ENCODE measurements around the gene GCNT2.
"Not testable (repeated sequence)": the region's sequence is repeated elsewhere in the genome, so short reads cannot be mapped to it uniquely, and the experiment has no call there.

The GCNT2 gene

DNA sequence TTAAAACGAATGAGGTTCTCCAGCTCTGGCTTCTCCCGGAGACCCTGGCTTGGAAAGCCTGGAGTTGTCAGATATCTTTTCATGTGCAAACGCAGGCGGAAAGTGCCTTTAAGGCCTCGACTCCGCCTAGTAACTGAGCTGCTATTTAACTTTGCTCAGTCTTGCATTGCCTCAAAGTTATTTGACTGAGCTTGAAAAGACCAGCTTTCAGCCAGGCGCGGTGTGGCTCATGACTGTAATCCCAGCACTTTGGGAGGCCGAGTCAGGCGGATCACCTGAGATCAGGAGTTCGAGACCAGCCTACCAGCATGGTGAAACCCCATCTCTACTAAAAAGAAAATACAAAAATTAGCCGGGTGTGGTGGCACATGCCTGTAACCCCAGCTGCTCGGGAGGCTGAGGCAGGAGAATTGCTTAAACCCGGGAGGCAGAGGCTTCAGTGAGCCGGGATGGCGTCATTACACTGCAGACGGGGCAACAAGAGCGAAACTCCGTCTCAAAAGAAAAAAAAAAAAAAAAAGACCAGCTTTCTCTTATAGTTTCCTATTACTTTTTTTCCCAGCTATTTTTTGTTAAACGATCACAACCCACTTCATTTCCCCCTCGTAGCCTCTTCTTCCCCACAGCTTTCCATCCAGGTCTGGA is 1.9 kb downstream of the GCNT2 start:
- Histone ChIP-seq H3K36me3 (ENCODE audit: insufficient read depth, low read length) (no peaks in the 10 kb centered on the region), H3K9me3 (ENCODE audit: low read depth, low read length) (no peaks in the 10 kb centered on the region), H3K4me3 (no peak overlapping the region), H3K27ac (no peak overlapping the region; the same call in 1 of the 2 replicates), H3K9ac (ENCODE audit: insufficient read length) (no peak overlapping the region)
- DNase-seq (ENCODE audit: low read depth, low spot score): no peak
- no peak for TF ChIP-seq FOXP2 (optimal IDR thresholded peaks at IDR 0.05; ENCODE audit: control extremely low read depth, extremely low read length, insufficient read depth)
- no peak for TF ChIP-seq EZH2 (IDR thresholded peaks at IDR 0.05)
- no peak for TF ChIP-seq POLR2AphosphoS5 (IDR thresholded peaks at IDR 0.05; ENCODE audit: borderline replicate concordance, low read depth, low read length)

DNA sequence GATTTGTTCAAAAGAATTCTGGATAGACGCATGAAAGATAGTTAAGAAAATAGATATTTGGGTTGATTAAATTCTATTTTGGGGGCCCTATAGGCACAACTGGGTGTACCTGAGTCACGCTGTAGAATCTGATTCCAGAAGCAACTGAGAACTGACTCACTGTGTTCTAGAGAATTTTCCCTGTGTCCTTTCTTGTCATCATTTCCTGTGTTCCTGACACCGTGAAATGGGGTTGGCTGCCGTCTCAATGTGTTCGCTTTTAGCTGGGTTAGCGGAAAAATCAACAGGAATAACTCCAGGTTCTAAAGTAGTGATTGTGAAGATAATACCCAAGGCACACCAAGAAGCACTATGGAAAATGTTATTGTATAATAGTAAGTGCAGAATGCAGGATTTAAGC is 5.0 kb downstream of the GCNT2 start:
- Histone ChIP-seq H3K9me3 (ENCODE audit: low read depth, low read length) (no peaks in the 10 kb centered on the region), H3K4me3 (no peak overlapping the region), H3K36me3 (ENCODE audit: insufficient read depth, low read length) (no peaks in the 10 kb centered on the region), H3K9ac (ENCODE audit: insufficient read length) (no peak overlapping the region), H3K27ac (no peak overlapping the region)
- TF ChIP-seq FOXP2 (optimal IDR thresholded peaks at IDR 0.05; ENCODE audit: control extremely low read depth, extremely low read length, insufficient read depth): no peak
- no peak for TF ChIP-seq POLR2AphosphoS5 (IDR thresholded peaks at IDR 0.05; ENCODE audit: borderline replicate concordance, low read depth, low read length)
- TF ChIP-seq EZH2 (IDR thresholded peaks at IDR 0.05): no peak
- DNase-seq (ENCODE audit: low read depth, low spot score): no peak

DNA sequence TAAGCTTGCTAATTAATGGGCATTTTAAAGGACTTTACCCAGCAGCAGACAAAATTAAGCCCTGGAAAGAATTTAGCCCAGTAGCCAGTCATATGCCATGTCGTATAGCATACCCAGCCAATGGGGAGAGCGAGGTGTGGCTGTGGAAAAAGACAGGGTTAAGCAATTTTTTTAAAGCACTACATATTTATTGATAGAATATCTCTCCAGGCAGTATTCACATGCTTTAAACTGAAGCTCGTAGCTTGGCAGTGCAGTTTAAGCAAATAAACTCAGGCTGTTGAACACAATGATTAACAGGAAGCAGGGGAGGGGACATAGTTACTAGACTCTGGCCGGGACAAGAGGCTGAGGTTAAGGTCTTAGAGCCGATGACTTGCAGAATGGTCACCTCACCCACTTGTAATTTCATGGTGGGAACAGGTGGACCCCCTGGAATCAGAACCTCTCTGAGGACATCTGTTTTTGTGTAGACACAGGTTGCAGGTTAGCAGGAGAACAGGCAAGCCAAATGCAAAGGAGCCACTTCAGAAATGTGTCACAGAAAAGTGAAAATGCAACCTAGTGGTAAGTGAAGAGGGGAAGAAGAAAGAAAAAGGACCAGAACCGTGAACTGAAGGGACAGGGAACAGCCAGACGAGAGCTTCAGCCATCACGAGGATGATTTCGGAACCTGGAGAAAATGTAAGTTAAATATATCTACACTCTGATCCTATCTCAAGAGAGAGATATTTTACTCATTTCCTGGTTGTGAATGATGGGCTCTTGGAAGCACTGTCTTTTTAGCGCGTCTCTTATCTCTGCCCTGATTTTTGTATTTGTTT is 7.2 kb downstream of the GCNT2 start:
- H3K4me3 ChIP-seq: peak overlapping the region; percentile 54
- H3K9me3 ChIP-seq (ENCODE audit: low read depth, low read length): no peaks in the 10 kb centered on the region
- peak overlapping the region; percentile 37; the same call in 1 of the 2 replicates for H3K27ac ChIP-seq
- no peak overlapping the region for H3K9ac ChIP-seq (ENCODE audit: insufficient read length)
- H3K36me3 ChIP-seq (ENCODE audit: insufficient read depth, low read length): no peaks in the 10 kb centered on the region
- DNase-seq (ENCODE audit: low read depth, low spot score): no peak
- no peak for TF ChIP-seq FOXP2 (optimal IDR thresholded peaks at IDR 0.05; ENCODE audit: control extremely low read depth, extremely low read length, insufficient read depth)
- TF ChIP-seq EZH2 (IDR thresholded peaks at IDR 0.05): no peak
- TF ChIP-seq POLR2AphosphoS5 (IDR thresholded peaks at IDR 0.05; ENCODE audit: borderline replicate concordance, low read depth, low read length): 0 out of 2 replicates have a peak, but pooled peaks have one; percentile 35

DNA sequence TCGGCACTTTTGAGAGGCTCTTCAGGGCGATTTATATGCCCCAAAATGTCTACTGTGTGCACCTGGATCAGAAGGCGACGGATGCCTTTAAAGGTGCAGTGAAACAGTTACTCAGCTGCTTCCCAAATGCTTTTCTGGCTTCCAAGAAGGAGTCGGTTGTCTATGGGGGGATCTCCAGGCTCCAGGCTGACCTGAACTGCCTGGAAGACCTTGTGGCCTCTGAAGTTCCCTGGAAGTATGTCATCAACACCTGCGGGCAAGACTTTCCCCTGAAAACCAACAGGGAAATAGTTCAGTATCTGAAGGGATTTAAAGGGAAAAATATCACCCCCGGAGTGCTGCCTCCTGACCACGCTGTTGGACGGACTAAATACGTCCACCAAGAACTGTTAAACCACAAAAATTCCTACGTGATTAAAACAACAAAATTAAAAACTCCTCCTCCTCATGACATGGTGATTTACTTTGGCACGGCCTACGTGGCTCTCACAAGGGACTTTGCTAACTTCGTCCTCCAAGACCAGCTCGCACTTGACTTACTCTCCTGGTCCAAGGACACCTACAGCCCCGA is 8.2 kb downstream of the GCNT2 start:
- DNase-seq (ENCODE audit: low read depth, low spot score): no peak
- H3K27ac ChIP-seq: no peak overlapping the region
- no peak overlapping the region for H3K9ac ChIP-seq (ENCODE audit: insufficient read length)
- no peak for TF ChIP-seq FOXP2 (optimal IDR thresholded peaks at IDR 0.05; ENCODE audit: control extremely low read depth, extremely low read length, insufficient read depth)
- TF ChIP-seq EZH2 (IDR thresholded peaks at IDR 0.05): no peak
- no peak for TF ChIP-seq POLR2AphosphoS5 (IDR thresholded peaks at IDR 0.05; ENCODE audit: borderline replicate concordance, low read depth, low read length)
- no peak overlapping the region for H3K4me3 ChIP-seq
- H3K9me3 ChIP-seq (ENCODE audit: low read depth, low read length): no peaks in the 10 kb centered on the region
- no peaks in the 10 kb centered on the region for H3K36me3 ChIP-seq (ENCODE audit: insufficient read depth, low read length)

DNA sequence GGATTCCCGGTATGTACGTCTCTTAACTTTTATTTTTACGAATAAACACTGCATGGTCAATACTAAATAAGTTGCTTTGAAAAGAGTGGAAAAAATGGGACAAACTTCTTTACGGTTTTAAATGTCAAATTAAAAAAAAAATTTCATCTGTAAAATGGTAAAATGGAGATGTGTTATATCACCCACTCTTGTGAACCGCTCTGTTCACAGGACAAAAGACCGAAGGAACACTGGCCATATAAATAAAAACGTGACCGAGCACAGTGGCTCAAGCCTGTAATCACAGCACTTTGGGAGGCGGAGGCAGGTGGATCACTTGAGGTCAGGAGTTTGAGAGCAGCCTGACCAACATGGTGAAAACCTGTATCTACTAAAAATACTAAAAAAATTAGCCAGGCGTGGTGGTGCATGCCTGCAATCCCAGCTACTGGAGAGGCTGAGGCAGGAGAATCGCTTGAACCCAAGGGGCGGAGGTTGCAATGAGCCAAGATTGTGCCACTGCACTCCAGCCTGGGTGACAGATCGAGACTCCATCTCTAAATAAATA is 8.8 kb downstream of the GCNT2 start:
- not testable (repeated sequence) for DNase-seq (ENCODE audit: low read depth, low spot score); H3K9ac ChIP-seq (ENCODE audit: insufficient read length); H3K9me3 ChIP-seq (ENCODE audit: low read depth, low read length); H3K36me3 ChIP-seq (ENCODE audit: insufficient read depth, low read length); H3K27ac ChIP-seq; H3K4me3 ChIP-seq

DNA sequence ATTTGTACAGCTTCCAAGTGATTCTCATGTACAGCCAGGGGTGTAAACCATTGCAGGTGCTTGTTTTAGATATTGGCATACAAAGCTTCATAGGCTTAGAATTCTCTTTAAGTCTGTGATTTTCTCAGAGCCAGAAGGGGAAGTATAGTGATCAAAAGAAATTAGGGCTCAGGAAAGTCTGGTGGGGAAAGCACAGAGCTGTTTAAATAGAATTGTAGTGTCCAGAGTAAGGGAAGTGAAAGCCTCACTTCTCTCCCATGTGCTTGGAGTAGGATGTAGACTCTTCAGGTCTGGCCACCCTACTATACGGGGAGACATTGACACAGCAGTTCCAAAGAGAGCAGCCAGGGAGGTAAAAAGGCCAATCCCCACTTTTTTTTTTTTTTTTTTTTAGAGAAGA is 10.4 kb downstream of the GCNT2 start:
- H3K9ac ChIP-seq (ENCODE audit: insufficient read length): no peak overlapping the region
- no peak overlapping the region for H3K27ac ChIP-seq
- TF ChIP-seq EZH2 (IDR thresholded peaks at IDR 0.05): no peak
- no peak for TF ChIP-seq POLR2AphosphoS5 (IDR thresholded peaks at IDR 0.05; ENCODE audit: borderline replicate concordance, low read depth, low read length)
- no peak for TF ChIP-seq FOXP2 (optimal IDR thresholded peaks at IDR 0.05; ENCODE audit: control extremely low read depth, extremely low read length, insufficient read depth)
- DNase-seq (ENCODE audit: low read depth, low spot score): no peak
- H3K4me3 ChIP-seq: no peak overlapping the region
- no peaks in the 10 kb centered on the region for H3K9me3 ChIP-seq (ENCODE audit: low read depth, low read length)
- no peaks in the 10 kb centered on the region for H3K36me3 ChIP-seq (ENCODE audit: insufficient read depth, low read length)

DNA sequence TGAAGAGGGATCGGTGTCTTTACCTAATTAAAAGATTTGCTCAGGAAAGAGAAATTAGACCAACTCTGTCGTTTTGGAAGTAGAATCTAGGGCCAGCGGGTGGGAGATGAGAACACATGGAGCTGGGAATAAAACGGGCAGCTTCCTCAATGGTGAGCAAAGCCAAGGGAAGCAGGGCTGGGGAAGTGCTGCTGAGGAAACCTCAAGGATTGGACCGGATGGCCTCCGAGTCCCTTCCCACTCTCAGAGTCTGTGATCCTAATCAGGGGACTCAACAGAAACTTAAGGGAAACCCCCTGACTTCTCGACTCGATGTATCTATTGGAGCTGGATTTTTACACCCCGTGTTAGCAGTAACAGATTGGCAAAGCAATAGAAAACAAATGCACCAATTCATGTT is 10.8 kb downstream of the GCNT2 start:
- Histone ChIP-seq H3K27ac (no peak overlapping the region), H3K9ac (ENCODE audit: insufficient read length) (no peak overlapping the region), H3K4me3 (no peak overlapping the region), H3K9me3 (ENCODE audit: low read depth, low read length) (no peaks in the 10 kb centered on the region), H3K36me3 (ENCODE audit: insufficient read depth, low read length) (no peaks in the 10 kb centered on the region)
- TF ChIP-seq EZH2 (IDR thresholded peaks at IDR 0.05) (no peak), POLR2AphosphoS5 (IDR thresholded peaks at IDR 0.05; ENCODE audit: borderline replicate concordance, low read depth, low read length) (no peak), FOXP2 (optimal IDR thresholded peaks at IDR 0.05; ENCODE audit: control extremely low read depth, extremely low read length, insufficient read depth) (no peak)
- no peak for DNase-seq (ENCODE audit: low read depth, low spot score)

DNA sequence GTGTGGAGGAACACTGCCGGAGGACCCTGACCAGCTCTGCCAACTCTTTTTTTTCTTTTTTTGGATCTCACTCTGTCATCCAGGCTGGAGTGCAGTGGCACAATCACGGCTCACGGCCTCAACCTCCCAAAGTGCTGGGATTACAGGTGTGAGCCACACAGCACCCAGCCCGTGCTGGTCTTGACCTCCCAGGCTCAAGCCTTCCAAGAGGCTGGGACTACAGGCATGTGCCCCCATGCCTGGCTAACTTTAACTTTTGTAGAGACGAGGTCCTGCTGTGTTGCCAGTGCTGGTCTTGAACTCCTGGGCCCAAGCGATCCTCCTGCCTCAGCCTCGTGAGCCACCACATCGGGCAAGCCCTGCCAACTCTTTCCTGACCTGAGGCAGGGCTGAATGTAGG is 11.2 kb downstream of the GCNT2 start:
- Histone ChIP-seq H3K4me3 (no peak overlapping the region), H3K27ac (no peak overlapping the region), H3K9me3 (ENCODE audit: low read depth, low read length) (no peaks in the 10 kb centered on the region), H3K36me3 (ENCODE audit: insufficient read depth, low read length) (no peaks in the 10 kb centered on the region), H3K9ac (ENCODE audit: insufficient read length) (no peak overlapping the region)
- DNase-seq (ENCODE audit: low read depth, low spot score): no peak
- TF ChIP-seq EZH2 (IDR thresholded peaks at IDR 0.05) (no peak), POLR2AphosphoS5 (IDR thresholded peaks at IDR 0.05; ENCODE audit: borderline replicate concordance, low read depth, low read length) (no peak), FOXP2 (optimal IDR thresholded peaks at IDR 0.05; ENCODE audit: control extremely low read depth, extremely low read length, insufficient read depth) (no peak)
